Measurements from ENCODE around the gene HOATZ. TPM values are rescaled to one million over a fixed set of nuclear protein-coding genes. Genes with fewer than 3 reads are reported as not detected.

The HOATZ gene
- total RNA-seq, 1 experiment from 2014 or later, result not detected

DNA sequence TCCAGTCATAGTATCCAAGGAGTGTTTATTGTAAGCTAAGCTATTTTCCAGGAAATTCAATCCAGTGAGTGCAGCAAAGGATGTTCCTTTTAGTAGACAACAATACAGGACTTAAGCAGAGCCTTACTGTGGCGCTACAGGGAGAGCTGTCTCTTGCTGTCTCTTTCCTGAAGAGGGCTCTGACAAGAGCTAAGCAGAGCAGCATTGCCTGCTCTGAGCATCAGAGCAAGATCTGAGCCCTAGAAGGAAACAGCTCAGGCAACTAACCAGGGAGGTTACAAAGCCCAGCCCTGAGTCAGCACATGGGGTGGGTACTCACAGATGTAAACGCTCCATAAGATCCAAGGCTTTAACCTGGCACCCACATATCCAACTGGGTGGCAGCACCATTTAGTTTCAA is 33.9 kb downstream of the HOATZ start:
- Histone ChIP-seq H3K4me2 (ENCODE audit: low read length) (no peak overlapping the region), H3K36me3 (ENCODE audit: control insufficient read depth in 1 of 2, insufficient read depth in 2 of 2, low read length in 2 of 2) (no peaks in the 10 kb centered on the region), H3K9me2 (ENCODE audit: insufficient read depth) (no peaks in the 10 kb centered on the region), H3K4me3 (replicated peaks in 1 of 2; ENCODE audit: low read depth in 1 of 2, low read length in 2 of 2) (no peak overlapping the region), H3K27me3 (ENCODE audit: insufficient read depth, low read length) (no peaks in the 10 kb centered on the region), H3K4me1 (ENCODE audit: control insufficient read depth in 1 of 2, insufficient read depth in 2 of 2, low read length in 2 of 2) (no peaks in the 10 kb centered on the region), H3K27ac (ENCODE audit: low read depth, low read length) (no peak overlapping the region), H3K9me3 (ENCODE audit: control insufficient read depth in 1 of 2, insufficient read depth in 1 of 2, low read depth in 1 of 2, low read length in 2 of 2) (no peaks in the 10 kb centered on the region), H3K9ac (ENCODE audit: low read length) (no peak overlapping the region), H3K79me2 (ENCODE audit: insufficient read depth, low read length) (no peaks in the 10 kb centered on the region), H2AFZ (ENCODE audit: low read depth, low read length, poor library complexity, severe bottlenecking) (no peak overlapping the region), H4K20me1 (ENCODE audit: insufficient read depth) (no peaks in the 10 kb centered on the region)
- no TSS peak for BruUV-seq (replicated peaks)
- DNase-seq (ENCODE audit: low read depth, low spot score) (no peak), ATAC-seq (no peak)
- ChIA-PET CTCF (no interaction called here), POLR2A (no interaction called here), RAD21 (ENCODE audit: low non-redundant PET in 1 of 2, low total read pairs in 2 of 2, uncharacterized antibody in 2 of 2, unreplicated experiment in 2 of 2) (no interaction called here)
- TF ChIP-seq TCF7L2 (IDR thresholded peaks at IDR 0.05; ENCODE audit: borderline replicate concordance, extremely low read depth, insufficient read depth, insufficient read length) (no peak), ZFX (IDR thresholded peaks at IDR 0.05) (no peak), POLR2A (IDR thresholded peaks at IDR 0.05; ENCODE audit: borderline replicate concordance, extremely low read depth, insufficient read depth, insufficient read length) (no peak), REST (IDR thresholded peaks at IDR 0.05; ENCODE audit: low read depth) (no peak), CEBPB (IDR thresholded peaks at IDR 0.05; ENCODE audit: low read depth) (no peak), ZNF274 (IDR thresholded peaks at IDR 0.05; ENCODE audit: low read depth, low read length) (no peak), SP1 (IDR thresholded peaks at IDR 0.05; ENCODE audit: low read depth) (no peak), RAD21 (IDR thresholded peaks at IDR 0.05; ENCODE audit: low read depth) (no peak), EGR1 (IDR thresholded peaks at IDR 0.05; ENCODE audit: low read depth) (no peak), EZH2phosphoT487 (IDR thresholded peaks at IDR 0.05; ENCODE audit: borderline replicate concordance) (no peak), CBX3 (IDR thresholded peaks at IDR 0.05; ENCODE audit: low read depth) (no peak), ELF1 (IDR thresholded peaks at IDR 0.05; ENCODE audit: borderline replicate concordance, low read depth) (no peak), EZH2 (IDR thresholded peaks at IDR 0.05) (no peak), JUND (IDR thresholded peaks at IDR 0.05) (no peak), SIN3A (IDR thresholded peaks at IDR 0.05; ENCODE audit: low read depth) (no peak)
- TF ChIP-seq, protein P1, sequence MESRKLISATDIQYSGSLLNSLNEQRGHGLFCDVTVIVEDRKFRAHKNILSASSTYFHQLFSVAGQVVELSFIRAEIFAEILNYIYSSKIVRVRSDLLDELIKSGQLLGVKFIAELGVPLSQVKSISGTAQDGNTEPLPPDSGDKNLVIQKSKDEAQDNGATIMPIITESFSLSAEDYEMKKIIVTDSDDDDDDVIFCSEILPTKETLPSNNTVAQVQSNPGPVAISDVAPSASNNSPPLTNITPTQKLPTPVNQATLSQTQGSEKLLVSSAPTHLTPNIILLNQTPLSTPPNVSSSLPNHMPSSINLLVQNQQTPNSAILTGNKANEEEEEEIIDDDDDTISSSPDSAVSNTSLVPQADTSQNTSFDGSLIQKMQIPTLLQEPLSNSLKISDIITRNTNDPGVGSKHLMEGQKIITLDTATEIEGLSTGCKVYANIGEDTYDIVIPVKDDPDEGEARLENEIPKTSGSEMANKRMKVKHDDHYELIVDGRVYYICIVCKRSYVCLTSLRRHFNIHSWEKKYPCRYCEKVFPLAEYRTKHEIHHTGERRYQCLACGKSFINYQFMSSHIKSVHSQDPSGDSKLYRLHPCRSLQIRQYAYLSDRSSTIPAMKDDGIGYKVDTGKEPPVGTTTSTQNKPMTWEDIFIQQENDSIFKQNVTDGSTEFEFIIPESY (IDR thresholded peaks at IDR 0.05; ENCODE audit: extremely low read depth, insufficient replicate concordance, low read length), result no peak
- TF ChIP-seq, protein P2, sequence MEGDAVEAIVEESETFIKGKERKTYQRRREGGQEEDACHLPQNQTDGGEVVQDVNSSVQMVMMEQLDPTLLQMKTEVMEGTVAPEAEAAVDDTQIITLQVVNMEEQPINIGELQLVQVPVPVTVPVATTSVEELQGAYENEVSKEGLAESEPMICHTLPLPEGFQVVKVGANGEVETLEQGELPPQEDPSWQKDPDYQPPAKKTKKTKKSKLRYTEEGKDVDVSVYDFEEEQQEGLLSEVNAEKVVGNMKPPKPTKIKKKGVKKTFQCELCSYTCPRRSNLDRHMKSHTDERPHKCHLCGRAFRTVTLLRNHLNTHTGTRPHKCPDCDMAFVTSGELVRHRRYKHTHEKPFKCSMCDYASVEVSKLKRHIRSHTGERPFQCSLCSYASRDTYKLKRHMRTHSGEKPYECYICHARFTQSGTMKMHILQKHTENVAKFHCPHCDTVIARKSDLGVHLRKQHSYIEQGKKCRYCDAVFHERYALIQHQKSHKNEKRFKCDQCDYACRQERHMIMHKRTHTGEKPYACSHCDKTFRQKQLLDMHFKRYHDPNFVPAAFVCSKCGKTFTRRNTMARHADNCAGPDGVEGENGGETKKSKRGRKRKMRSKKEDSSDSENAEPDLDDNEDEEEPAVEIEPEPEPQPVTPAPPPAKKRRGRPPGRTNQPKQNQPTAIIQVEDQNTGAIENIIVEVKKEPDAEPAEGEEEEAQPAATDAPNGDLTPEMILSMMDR (IDR thresholded peaks at IDR 0.05 in 2 of 3, conservative IDR thresholded peaks at IDR 0.05 in 1 of 3; ENCODE audit: borderline replicate concordance in 1 of 3, insufficient read depth in 1 of 3, low read depth in 2 of 3, low read length in 2 of 3), result no peak
- intact Hi-C loops (cut with micrococcal nuclease), result no loop called here
